ENCODE data around the gene ZNF429.
"Not testable (repeated sequence)": the region's sequence is repeated elsewhere in the genome, so short reads cannot be mapped to it uniquely, and the experiment has no call there.

The ZNF429 gene
- 13.8 to 29.4 (median 22.9) reads per million in 4 experiments for total RNA-seq

DNA sequence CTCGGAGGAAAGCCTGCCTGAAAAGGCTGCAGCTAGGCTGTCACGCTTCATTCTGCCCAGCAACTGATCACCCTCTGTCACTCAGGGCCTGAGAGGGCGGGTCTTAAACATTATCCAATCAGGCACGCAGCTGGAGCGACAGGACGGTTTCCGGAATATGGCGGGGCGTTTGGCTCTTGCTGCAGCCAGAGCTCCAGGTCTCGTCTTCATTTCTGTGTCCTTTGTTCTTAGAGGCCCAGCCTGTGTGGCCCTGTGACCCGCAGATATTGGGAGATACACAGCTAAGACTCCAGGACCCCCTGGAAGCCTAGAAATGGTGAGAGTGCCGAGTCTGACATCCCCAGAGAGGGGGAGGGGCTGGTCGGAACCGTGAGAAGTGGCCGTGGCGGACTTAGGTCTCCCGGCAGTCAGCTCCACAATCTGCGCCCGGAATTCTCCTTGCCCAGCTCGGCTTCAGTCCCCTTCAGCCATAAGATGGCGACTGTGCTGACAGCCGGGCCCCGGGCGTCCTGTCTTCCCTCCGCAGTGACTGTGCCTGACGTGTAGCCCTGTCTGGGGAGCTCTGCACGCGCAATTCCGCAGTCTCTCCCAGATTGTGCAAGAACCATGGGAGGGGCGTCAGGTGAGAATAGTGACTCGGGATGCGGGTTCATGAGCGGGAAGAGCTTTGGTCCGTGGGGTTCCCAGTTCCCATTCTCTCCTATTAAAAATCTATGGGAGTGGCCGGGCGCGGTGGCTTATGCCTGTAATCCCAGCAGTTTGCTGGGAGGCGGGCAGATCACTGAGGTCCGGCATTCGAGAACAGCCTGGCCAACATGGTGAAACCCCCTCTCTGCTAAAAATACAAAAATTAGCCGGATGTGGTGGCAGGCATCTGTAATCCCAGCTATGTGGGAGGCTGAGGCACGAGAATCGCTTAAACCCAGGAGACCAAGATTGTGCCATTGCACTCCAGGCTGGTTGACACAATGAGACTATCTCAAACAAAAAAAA lies at the start of gene ZNF429:
Gene ZNF429 (plus strand): TSS at position 144 of the 993 bp plus-strand sequence. CDS start 170 bp downstream, at position 314.
- peak; percentile 85 for DNase-seq

DNA sequence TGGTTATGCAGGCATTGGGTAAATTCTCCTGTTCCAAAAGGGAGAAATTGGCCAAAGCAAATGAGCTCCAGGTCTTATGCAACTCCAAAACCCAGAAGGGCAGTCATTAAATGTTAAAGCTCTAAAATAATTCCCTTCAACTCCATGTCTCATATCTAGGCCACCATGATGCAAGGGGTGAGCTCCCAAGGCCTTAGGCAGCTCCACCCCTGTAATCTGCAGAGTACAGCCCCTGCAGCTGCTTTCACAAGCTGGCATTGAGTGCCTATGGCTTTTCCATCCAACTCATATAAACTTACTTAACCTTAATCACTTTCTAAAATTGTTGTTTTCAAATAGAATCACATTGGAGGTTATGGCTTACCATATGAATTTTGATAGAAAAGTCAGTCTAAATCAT lies 44.7 kb upstream of the ZNF429 start:
- no peak for DNase-seq

DNA sequence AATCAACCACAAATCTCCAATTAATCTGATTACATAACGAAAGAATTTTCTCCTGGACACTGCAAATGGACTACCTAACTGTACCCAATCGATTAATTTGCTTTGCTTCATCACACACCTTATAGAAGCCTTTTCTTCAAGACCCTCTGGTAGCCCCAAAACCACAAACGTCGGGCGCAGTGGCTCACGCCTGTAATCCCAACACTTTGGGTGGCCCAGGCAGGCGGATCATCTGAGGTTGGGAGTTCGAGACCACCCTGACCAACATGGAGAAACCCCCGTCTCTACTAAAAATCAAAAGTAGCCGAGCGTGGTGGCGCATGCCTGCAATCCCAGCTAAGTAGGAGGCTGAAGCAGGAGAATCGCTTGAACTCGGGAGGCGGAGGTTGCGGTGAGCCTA lies 42.9 kb upstream of the ZNF429 start:
- DNase-seq: no peak

DNA sequence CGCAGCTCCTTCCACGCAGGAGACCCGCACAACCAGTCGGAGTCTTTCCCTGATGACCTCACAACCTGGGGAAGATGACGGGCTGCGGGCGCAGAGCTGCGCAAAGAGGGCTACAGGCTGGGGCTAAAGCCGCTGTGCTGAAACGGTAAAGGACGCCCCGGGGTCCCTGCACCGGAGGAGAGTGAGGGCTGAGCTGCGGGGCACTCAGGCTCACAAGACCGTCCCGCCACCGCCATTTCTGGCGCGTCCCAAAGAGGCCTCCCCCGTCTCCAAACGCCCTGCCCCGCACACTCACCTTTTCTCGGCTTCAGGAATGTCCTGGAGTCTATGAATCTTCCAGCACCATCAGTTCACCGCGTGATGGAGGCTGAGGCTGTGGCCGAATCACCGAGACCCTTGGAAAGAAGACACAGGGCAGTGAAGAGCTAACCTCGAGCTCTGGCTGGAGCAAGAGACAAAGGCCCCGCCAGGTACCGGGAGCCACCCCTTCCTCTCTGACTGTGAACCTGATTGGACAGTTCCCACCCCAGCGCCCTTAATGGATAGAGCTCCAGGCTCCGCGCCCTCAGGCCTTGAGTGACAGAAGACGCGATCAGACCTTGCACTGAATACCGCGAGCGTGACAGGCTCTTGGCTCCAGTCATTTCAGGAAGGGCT lies 41.8 kb upstream of the ZNF429 start:
- no peak for DNase-seq

DNA sequence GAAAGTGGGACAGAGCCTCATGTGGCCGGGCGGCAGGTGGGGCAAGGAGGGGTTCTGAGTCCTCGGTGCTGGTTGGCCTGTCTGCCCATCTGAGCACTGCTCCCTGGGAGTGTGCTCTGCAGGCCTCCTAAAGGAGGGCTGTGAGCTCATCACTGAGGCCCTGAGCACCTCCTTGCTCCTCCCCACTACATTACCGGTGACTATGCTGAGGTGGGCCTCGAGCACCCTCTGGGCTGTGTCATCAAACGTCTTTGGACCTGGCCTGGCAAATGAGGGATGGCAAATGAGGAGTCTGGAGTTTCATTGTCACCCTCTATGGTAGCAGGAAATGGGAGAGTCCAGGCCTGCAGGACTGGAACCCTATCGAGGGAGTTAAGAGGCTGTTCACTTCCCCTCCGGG lies 38.8 kb upstream of the ZNF429 start:
- DNase-seq: no peak

DNA sequence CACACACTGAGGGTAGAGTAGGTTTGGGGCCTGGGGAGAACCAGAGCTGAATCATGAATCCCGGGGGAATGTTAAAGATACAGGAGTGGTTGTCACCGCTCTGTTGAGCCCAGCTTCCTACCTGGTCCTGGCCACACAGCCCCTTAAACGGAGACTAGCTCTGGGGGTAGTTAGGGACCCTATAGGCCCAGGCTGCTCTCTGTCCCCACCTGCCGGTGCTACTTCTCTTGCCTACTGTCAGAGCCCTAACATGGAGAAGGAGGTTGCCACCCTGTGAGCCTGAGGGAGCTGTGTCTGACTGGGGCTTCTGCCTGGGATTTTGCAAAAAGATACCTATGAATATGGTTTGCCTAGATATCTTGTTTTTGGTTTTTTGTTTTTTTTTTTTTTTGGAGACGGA lies 36.6 kb upstream of the ZNF429 start:
- no peak for DNase-seq

DNA sequence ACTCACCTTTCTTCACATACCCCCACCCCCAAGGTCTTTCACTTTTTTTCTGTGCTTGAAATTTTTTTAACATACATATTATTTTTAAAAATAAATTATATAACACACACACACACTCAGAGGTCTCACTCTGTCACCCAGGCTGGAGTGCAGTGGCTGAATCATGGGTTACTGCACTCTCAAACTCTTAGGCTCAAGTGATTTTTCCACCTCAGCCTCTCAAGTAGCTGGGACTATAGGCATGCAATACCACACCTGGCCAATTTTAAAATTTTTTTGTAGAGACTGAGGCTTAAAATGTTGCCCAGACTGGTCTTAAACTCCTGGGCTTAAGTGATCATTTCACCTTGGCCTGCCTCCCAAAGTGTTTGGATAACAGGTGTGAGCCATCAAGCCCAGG lies 32.9 kb upstream of the ZNF429 start:
- DNase-seq: no peak

DNA sequence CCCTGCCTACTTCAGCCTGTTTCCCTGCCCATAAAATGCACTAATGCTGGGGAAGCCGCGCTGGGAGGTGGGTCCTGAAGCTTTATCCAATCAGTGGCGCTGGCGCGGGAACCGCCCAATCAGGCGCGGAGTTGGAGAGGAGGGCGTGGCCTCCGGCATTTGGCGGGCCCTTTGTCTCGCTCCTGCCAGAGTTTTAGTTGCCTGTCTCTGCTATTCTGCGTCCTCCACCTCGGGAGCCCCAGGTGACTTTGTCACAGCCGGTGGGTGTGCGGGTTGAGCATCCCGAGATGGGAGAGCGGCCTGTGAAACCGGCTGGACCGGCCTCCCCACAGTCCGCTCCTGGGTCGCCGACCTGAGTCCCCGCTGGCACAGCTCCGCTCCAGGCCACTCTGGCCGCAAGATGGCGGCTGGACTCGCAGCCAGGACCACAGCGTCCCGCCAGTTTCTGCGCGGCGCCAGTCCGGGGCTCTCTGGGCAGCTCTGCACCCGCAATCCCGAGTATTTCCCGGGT lies 30.7 kb upstream of the ZNF429 start:
- peak; percentile 60 for DNase-seq

DNA sequence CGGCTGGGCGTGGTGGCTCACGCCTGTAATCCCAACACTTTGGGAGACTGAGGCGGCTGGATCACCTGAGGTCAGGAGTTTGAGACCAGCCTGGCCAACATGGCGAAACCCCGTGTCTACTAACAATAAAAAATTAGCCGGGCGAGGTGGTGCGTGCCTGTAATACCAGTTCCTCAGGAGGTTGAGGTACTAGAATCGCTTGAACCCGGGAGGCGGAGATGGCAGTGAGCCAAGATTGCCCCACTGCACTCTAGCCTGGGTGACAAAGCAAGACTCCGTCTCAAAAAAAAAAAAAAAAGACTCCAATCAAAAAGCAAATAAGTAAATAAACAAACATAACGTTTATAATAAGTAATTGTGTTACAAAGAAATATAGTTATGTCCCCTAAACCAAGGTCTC lies 23.0 kb upstream of the ZNF429 start:
- not testable (repeated sequence) for DNase-seq

DNA sequence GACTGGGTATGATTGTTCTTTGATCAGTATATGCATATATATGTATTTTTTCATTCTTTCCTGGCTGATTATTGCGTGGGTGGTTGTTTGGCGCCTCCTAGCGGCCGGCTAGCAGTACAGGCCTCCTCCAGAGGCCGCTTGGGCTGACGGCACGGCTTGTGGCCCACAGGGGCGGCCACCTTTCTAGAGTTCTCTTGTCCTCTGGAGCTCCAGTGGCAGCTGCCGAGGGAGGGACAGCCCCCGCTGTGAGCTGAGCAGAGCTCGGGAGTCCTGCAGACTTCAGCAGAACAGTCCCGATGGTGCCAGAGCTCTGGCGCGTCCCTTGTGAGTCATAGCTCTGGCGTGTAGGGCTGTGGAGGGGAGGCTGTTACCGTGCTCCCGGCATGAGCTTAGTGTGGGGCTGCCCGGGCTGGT lies 22.5 kb upstream of the ZNF429 start:
- peak; percentile 47 for DNase-seq

DNA sequence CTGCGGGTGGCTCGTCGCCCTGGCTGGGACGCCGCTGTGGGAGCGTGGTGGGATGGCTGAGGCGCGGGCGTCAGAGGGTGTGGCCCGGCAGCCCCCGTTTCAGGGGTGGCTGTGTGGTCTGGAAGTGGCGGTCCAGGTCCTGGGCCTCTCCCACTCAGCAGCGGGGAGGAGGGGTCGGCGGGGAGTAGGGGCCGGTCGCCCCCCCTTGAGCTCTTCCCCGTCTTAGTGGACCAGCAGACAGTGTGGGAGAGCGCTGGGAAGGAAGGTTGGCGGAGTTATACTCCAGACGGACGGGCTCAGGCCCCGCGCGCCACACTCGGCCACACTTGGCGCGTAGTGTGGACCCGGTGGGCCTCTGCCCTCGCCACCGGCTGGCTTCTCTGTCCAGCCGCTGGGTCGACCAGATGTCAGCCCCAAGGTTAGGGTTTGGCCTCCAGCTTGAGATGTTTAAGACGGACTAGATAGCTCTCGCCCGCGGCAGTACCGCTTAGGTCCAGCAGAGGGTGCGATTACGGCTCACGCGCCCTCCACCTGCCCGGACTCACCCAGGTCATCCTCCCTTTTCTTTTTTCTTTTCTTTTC lies 21.7 kb upstream of the ZNF429 start:
- peak; percentile 43 for DNase-seq

DNA sequence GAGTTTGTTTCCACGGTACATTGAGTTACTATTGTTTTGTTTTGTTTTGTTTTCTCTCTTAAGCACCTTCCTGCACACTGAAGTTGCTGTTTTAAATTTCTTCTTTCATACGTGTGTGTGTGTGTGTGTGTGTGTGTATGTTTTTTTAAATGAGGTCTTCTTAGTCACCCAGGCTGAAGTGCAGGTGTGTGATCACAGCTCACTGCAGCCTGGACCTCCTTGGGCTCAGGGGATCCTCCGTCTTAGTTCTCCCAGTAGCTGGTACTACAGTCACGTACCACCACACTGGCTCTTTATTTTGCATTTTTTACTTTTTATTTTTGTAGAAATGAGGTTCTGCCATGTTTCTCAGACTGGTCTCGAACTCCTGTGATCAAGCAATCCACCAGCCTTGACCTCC lies 20.8 kb upstream of the ZNF429 start:
- no peak for DNase-seq

DNA sequence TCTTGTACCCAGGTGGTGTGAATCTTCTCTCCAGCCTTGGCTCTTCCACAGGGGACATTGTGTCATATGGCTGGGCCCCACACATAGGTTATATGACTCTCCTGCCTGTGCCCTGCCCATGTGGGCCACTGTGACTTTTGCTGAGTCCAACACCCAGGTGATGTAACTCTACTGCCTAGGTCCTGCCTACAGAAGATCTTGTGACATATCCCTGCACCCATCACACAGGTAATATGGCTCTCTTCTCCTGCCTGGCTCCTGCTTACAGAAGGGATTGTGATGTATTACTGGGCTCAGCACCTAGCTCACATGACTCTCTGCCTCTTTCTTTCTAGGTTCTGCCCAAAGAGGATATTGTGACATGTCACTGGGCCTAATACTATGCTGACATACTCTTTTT lies 19.5 kb upstream of the ZNF429 start:
- DNase-seq: no peak

DNA sequence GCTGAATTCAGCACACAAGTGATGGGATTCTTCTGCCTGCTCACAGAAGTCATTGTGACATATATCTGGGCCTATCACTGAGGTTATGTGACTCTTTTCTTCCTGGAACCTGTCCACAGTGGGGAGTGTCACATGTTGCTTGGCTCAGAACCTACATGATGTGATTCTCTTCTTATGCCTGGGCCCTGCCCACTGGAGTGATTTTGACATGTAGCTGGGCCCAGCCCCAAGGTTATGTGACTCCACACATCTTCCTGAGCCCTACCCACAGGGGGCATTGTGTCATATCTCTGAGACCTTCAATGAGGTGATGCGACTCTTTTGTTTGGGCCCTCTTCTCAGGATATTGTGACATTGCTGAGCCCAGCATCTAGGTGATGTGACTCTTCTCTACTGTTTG lies 17.4 kb upstream of the ZNF429 start:
- no peak for DNase-seq

DNA sequence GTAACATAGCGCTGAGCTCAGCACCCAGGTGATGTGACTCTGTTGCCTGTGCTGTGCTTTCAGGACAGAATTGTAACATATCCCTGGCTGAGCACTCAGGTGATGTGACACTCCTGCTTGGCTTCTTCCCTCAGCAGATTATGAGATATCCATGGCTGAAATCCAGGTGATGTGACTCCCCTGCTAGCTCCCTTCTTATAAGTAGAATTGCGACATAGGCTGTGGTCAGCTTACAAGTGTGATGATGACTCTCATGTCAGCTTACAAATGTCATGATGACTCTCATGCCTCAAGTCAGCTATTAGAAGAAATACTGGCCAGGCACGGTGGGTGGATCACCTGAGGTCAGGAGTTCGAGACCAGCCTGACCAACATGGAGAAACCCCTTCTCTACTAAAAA lies 14.3 kb upstream of the ZNF429 start:
- DNase-seq: no peak

DNA sequence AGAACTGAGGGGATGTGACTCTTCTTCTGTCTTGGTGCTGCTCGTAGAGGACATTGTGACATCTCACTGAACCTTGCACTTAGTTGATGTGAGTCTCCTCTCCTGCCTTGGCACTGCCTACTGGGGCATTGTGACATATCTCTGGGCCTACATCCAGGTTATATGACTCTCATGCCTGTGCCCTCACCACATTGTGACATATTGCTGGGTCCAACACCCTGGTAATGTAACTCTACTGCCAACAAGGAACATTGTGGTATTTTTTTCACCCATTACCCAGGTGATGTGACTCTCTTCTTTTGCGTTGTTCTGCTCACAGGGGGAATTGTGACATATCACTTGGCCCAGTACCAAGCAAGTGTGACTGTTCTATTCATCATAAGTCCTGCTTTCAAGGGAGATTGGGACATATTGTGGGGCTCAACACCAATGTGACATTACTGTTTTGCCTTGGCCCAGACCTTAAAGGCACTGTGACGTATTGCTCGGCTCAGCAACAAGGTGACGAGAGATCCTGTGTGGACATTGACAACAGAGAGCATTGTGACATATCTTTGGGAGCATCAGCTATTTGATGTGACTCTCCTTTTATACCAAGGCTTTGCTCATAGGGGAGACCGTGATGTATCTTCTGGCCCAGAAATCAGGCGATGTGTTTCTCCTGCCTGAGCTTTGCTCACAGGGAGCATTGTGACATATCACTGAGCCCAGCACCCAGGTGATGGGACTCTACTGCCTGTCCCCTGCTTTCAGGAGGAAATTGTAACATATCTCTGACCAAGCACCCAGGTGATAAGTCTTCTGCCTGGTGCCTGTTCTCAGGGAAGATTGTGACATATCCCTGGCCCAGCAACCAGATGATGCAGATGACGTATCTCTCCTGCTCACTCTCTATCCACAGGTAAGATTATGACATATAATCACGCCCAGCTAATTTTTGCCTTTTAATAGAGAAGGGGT lies 12.2 kb upstream of the ZNF429 start:
- DNase-seq: no peak

DNA sequence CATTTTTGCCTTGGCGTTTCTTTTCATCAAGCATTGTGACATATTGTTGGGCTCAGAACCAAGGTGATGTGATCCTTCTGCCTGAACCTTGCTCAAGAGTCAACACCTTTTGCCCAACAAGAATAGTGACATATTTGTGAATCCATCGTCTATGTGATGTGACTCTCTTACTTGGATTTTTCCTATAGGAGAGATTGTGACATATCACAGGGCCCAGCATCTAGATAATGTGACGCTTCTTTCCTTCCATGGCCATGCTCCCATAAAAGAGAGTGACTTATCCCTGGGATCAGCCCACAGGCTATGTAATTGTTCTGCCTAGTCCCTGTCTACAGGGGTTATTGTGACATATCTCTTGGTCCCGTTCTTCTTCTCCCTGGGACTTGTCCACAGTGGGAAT lies 8.5 kb upstream of the ZNF429 start:
- no peak for DNase-seq

DNA sequence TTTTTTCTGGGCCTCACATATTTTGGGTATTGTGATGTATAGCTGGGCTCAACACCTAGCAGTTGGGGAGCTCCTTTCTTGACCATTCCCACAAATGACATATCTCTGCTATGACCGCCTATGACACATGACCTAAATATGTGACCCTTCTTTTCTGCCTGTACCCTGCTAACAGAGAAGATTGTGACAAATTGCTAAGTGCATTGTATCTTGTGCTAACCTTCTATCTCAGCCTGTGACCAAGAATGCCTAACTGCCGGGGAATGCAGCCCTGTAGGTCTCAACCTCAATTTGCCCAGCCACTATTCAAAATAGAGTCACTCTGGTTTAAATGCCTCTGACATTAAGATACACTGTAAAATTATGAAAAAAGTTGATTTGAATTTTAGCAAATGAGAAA lies 6.8 kb upstream of the ZNF429 start:
- DNase-seq: no peak

DNA sequence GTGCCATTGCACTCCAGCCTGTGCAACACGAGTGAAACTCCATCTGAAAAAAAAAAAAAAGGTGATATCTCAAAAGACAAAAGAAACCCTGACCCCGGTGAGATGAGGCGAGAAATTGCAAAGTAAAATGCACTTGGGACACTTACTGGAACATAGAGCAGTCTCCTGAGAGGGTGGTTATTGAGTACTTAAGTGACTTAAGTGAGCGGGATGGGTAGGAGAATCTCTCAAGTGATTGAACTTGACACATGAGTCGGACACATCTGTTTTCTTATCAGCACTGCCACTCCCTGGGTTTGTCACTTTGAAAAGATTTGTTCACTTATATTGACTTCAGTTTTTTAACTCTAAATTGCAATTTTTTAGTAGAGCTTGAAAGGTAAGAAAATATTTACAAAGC lies 2.8 kb downstream of the ZNF429 start:
- no peak for DNase-seq

DNA sequence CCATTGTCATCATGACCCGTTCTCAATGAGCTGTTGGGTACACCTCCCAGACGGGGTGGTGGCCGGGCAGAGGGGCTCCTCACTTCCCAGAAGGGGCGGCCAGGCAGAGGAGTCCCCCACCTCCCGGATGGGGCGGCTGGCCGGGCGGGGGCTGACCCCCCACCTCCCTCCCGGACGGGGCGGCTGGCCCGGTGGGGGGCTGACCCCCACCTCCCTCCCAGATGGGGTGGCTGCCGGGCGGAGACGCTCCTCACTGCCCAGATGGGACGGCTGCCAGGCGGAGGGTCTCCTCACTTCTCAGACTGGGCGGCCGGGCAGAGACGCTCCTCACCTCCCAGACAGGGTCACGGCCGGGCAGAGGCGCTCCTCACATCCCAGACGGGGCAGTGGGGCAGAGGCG lies 5.7 kb downstream of the ZNF429 start:
- DNase-seq: not testable (repeated sequence)

DNA sequence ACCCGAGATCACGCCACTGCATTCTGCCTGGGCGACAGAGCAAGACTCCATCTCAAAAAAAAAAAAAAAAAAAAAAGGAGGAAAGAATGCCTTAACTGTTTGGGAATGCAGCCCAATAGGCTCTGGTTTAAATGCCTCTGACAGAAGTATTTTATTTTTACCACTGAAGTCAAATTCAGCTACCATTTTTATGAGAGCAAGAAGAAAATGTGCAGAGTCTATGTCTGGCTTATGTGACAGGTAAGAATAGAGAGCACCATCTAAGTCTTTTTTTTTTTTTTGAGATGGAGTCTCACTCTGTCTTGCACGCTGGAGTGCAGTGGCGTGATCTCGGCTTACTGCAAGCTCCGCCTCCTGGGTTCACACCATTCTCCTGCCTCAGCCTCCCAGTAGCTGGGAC lies 7.2 kb downstream of the ZNF429 start:
- not testable (repeated sequence) for DNase-seq

DNA sequence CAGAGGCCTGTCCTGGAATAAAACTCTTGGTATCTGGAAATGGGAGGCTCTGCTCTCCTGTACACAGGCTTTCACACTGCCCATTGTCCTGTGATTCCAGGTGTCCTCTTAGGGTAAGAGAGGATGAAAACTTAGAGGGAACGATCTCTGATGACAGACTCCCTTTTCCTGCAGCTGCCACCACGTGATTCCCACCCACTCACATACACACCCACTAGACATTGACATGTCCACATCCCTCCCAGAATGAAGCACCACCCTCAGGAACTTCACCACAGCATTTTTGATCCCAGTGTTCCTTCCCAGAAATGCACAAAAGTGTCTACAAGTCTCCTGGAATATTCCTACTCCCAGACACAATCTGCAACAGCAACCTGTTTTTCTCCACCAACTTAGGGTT lies 8.2 kb downstream of the ZNF429 start:
- no peak for DNase-seq
